Duodenal mucosa (tissue), 2 donors: ENCODE data around the gene FAR2.

Experiments
- H3K27ac ChIP-seq: one replicate; pipeline ENCODE4 v1.7.0; 2013; ENCODE audit warnings: low read depth, low read length
- H3K27me3 ChIP-seq, 2 donors: one replicate each; pipeline ENCODE4 v1.7.0; 2013; ENCODE audit warnings: low read length in 2 of 2, control low read depth in 1 of 2; ENCODE audit not compliant: insufficient read depth in 2 of 2, control insufficient read depth in 1 of 2
- H3K36me3 ChIP-seq, 2 donors: one replicate each; pipeline ENCODE4 v1.7.0; 2013; ENCODE audit warnings: low read length in 2 of 2, control low read depth in 1 of 2; ENCODE audit not compliant: insufficient read depth in 2 of 2, control insufficient read depth in 1 of 2
- H3K4me1 ChIP-seq, 2 donors: one replicate each; pipeline ENCODE4 v1.7.0; 2013; ENCODE audit warnings: low read length in 2 of 2, control low read depth in 1 of 2; ENCODE audit not compliant: insufficient read depth in 2 of 2, control insufficient read depth in 1 of 2
- H3K4me3 ChIP-seq, 2 donors: one replicate each; pipeline ENCODE4 v1.7.0; 2013; ENCODE audit warnings: low read length in 2 of 2, low read depth in 1 of 2
- H3K9ac ChIP-seq, 2 donors: one replicate each; pipeline ENCODE4 v1.7.0; 2013; ENCODE audit warnings: low read length in 2 of 2, low read depth in 1 of 2
- H3K9me3 ChIP-seq, 2 donors: one replicate each; pipeline ENCODE4 v1.7.0; 2013; ENCODE audit warnings: low read length in 2 of 2, control low read depth in 1 of 2; ENCODE audit not compliant: control insufficient read depth in 1 of 2

The FAR2 gene

DNA sequence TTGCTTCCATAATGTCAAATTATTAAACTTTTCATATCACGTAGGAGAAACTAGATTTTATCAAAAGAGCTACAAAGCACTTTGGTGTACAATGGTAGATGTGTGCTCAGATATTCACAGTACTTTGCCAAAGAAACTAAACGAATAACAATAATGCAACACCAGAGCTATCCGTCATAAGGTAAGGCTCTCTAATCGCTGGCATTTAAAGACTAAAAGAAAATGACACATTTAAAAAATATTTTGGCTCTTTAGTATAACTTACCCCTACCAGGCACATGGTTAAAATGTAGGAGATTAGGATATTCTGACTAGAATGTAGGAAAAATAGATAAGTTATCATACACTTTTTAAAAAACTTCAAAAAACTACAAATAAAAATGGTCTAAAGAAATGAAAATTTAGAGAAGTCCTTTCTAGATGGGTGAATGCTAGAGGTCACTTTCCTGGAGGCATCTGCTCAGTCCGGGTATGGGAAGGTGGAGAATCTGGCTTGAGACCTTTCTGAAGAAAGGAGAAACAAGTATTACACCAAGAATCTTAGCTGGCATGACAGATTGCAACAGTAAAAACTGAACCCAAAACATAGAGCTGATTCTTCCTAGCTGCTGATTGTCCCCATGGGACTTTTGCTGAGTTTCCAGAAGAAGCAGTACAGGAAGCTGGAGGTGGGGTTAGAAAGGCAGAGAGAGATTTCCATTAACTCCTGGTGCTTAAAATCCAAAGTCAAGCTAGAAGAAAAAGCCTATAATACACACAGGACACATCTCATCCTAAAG, 67.9 kb downstream of the FAR2 start:
- Histone ChIP-seq H3K36me3 (no peaks in the 10 kb centered on the region), H3K4me1 (peaks cover 9 to 12% of the 10 kb centered on the region in 2 donors), H3K27me3 (no peaks in the 10 kb centered on the region), H3K9me3 (no peaks in the 10 kb centered on the region), H3K27ac (no peak overlapping the region), H3K9ac (no peak overlapping the region), H3K4me3 (no peak overlapping the region)

DNA sequence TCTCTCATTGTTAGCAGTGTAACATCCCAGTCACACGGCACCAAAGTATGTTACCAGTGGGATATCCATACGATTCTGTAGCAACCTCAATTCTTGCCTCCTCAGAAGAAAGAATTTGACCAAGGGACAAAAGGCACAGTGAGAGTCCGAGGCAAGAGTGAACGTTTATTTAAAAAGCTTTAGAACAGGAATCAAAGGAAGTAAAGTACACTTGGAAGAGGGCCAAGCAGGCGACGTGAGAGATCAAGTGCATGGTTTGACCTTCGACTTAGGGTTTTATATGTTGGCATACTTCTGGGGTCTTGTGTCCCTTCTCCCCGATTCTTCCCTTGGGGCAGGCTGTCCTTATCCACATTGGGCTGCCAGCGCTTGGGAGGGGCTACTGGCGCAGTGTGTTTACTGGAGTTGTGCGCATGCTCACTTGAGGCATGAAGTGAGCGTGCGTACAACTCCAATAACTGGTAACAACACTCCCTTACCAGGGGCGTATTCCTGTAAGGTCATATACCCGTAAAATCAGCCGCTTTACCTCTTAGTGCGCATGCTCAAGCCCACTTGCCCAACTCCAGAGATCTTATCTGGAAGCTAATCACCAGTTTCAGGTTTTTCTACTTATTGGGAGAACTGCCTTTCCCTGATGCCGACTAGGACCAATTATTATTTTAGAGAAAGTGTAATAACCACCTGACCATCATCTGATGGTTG, 71.7 kb downstream of the FAR2 start:
- no peak overlapping the region for H3K27ac ChIP-seq
- no peaks in the 10 kb centered on the region for H3K36me3 ChIP-seq
- peaks cover 3 to 5% of the 10 kb centered on the region in 2 donors for H3K4me1 ChIP-seq
- no peaks in the 10 kb centered on the region for H3K27me3 ChIP-seq
- H3K9ac ChIP-seq: no peak overlapping the region
- no peak overlapping the region for H3K4me3 ChIP-seq
- no peaks in the 10 kb centered on the region for H3K9me3 ChIP-seq

- no peak overlapping the region for H3K27ac ChIP-seq
- no peaks in the 10 kb centered on the region for H3K9me3 ChIP-seq
- no peak overlapping the region for H3K4me3 ChIP-seq
- no peaks in the 10 kb centered on the region for H3K27me3 ChIP-seq
- H3K4me1 ChIP-seq: peaks cover 3 to 9% of the 10 kb centered on the region in 2 donors
- no peaks in the 10 kb centered on the region for H3K36me3 ChIP-seq
- H3K9ac ChIP-seq: no peak overlapping the region
Observed at GRCh38 chr12:29222200-29222599, 73.1 kb downstream of the FAR2 start.

- Histone ChIP-seq H3K9me3 (no peaks in the 10 kb centered on the region), H3K36me3 (no peaks in the 10 kb centered on the region), H3K4me1 (peaks cover 3 to 9% of the 10 kb centered on the region in 2 donors), H3K4me3 (no peak overlapping the region), H3K27ac (no peak overlapping the region), H3K9ac (no peak overlapping the region), H3K27me3 (no peaks in the 10 kb centered on the region)
Observed at GRCh38 chr12:29223426-29223825, 74.3 kb downstream of the FAR2 start.

- Histone ChIP-seq H3K4me1 (peaks cover 3 to 9% of the 10 kb centered on the region in 2 donors), H3K36me3 (no peaks in the 10 kb centered on the region), H3K9me3 (no peaks in the 10 kb centered on the region), H3K4me3 (no peak overlapping the region), H3K27me3 (no peaks in the 10 kb centered on the region), H3K27ac (no peak overlapping the region), H3K9ac (no peak overlapping the region)
Observed at GRCh38 chr12:29223956-29224543, 75.0 kb downstream of the FAR2 start.

DNA sequence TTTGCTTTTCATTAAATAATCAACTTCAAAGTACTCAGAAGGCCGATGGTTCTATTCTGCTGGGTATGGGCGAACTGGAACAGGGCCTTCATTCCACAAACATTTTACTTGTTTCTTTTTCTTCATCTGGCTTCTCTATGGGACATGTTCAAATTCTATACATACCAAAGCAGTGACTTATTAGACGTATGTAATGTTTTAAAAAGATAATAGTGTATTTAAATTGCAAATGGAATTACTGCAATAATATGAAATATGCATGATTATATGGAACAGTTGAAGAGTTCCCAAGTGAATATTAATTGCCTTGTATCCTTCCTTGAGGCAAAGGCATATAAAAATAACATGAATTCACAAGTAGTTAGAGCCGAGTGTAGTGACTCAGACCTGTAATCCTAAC, 75.5 kb downstream of the FAR2 start:
- H3K27me3 ChIP-seq: no peaks in the 10 kb centered on the region
- no peak overlapping the region for H3K27ac ChIP-seq
- H3K4me1 ChIP-seq: peaks cover 3 to 9% of the 10 kb centered on the region in 2 donors
- H3K4me3 ChIP-seq: no peak overlapping the region
- no peaks in the 10 kb centered on the region for H3K9me3 ChIP-seq
- no peak overlapping the region for H3K9ac ChIP-seq
- H3K36me3 ChIP-seq: no peaks in the 10 kb centered on the region

- Histone ChIP-seq H3K27ac (no peak overlapping the region), H3K4me3 (no peak overlapping the region), H3K36me3 (no peaks in the 10 kb centered on the region), H3K9ac (no peak overlapping the region), H3K9me3 (no peaks in the 10 kb centered on the region), H3K27me3 (no peaks in the 10 kb centered on the region), H3K4me1 (peaks cover 3 to 9% of the 10 kb centered on the region in 2 donors)
Observed at GRCh38 chr12:29225834-29226233, 76.8 kb downstream of the FAR2 start.

DNA sequence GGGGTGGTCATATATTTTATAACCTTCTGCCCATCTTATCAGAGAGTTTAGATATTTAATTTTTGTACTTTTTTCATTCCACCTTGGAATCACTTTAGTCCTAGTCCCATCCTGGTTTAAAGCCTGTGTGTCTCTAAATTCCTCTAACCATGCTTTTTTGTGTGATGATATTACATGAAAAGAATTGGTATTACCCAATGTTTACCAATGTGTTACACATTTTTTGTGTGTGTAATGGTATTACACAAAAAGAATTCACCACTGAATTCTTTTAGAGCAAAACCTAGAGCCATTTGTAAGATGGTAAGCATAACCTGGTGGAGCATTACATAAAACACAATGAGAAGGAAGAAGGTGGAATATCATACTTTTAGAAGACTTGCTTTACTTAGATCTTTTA, 77.5 kb downstream of the FAR2 start:
- peaks cover 3 to 9% of the 10 kb centered on the region in 2 donors for H3K4me1 ChIP-seq
- no peak overlapping the region for H3K9ac ChIP-seq

DNA sequence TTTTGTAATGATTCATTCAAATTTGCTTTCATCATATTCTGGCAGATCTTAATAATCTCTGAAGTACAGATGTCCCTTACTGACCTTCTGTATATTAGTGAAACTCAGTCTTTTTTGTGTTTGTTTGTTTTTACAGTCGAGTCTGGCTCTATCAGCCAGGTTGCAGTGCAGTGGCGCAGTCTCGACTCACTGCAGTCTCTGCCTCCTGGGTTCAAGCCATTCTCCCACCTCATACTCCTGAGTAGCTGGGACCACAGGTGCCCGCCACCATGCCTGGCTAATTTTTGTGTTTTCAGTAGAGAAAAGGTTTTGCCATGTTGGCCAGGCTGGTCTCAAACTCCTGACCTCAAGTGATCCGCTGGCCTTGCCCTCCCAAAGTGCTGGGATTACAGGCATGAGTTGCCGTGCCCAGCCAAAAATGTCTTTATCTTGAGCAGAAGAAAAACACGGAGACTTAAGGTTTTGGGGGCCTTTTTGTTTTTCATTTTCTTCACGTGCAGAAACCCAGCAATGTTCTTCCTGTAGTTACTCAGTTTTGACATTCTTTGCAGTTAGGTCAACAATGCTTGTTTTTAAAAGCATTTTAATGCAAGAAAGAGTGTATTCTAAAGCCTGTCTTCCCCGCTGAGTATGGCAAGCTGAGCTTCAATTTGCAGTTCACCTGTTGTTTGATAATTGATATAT, 79.5 kb downstream of the FAR2 start:
- H3K27me3 ChIP-seq: no peaks in the 10 kb centered on the region
- H3K4me1 ChIP-seq: peaks cover 3 to 13% of the 10 kb centered on the region in 2 donors
- no peaks in the 10 kb centered on the region for H3K36me3 ChIP-seq
- H3K9me3 ChIP-seq: no peaks in the 10 kb centered on the region
- no peak overlapping the region for H3K9ac ChIP-seq
- no peak overlapping the region for H3K27ac ChIP-seq
- no peak overlapping the region for H3K4me3 ChIP-seq

More for the DNA sequence above, 77.5 kb downstream of the FAR2 start:
- Histone ChIP-seq H3K27ac (no peak overlapping the region), H3K4me3 (no peak overlapping the region), H3K9me3 (no peaks in the 10 kb centered on the region), H3K27me3 (no peaks in the 10 kb centered on the region), H3K36me3 (no peaks in the 10 kb centered on the region)

GRCh38 chr12:29229158-29229505, 80.1 kb downstream of the FAR2 start:
- Histone ChIP-seq H3K36me3 (no peaks in the 10 kb centered on the region), H3K9ac (no peak overlapping the region), H3K4me3 (no peak overlapping the region), H3K27me3 (no peaks in the 10 kb centered on the region), H3K4me1 (peaks cover 3 to 13% of the 10 kb centered on the region in 2 donors), H3K27ac (no peak overlapping the region), H3K9me3 (no peaks in the 10 kb centered on the region)
